T-helper 2 cell treated with Interferon-gamma antibody and Interleukin-4, amounts not matched to agents 5 μg/mL and 100 μg/mL, for 36 hours (primary cell): ENCODE measurements around the gene FADS2.

Source experiments
- DNase-seq: peaks from one replicate; pipeline ENCODE4 v3.0.0; 2021; ENCODE audit warnings: low spot score
- H3K27ac Mint-ChIP-seq: one replicate; pipeline ENCODE4 v1.8.0; 2021; ENCODE audit warnings: mild to moderate bottlenecking, mixed read lengths
- H3K27me3 Mint-ChIP-seq: one replicate; pipeline ENCODE4 v1.8.0; 2021; ENCODE audit warnings: low read depth, mixed read lengths
- H3K36me3 Mint-ChIP-seq: one replicate; pipeline ENCODE4 v1.8.0; 2021; ENCODE audit warnings: low read depth, mixed read lengths
- H3K4me1 Mint-ChIP-seq: one replicate; pipeline ENCODE4 v1.8.0; 2021; ENCODE audit warnings: low read depth, mixed read lengths
- H3K4me3 Mint-ChIP-seq: one replicate; pipeline ENCODE4 v1.8.0; 2022; ENCODE audit warnings: mild to moderate bottlenecking, moderate library complexity, mixed read lengths
- H3K9me3 Mint-ChIP-seq: one replicate; pipeline ENCODE4 v1.8.0; 2021; ENCODE audit warnings: mixed read lengths

FADS2 gene

GRCh38 chr11:61895046-61895717 is 67.1 kb downstream of the FADS2 start:
- H3K4me3 Mint-ChIP-seq, result no peak overlapping the region
- no peak overlapping the region for H3K27ac Mint-ChIP-seq
- H3K4me1 Mint-ChIP-seq, result peaks cover 4% of the 10 kb centered on the region
- peaks cover 5% of the 10 kb centered on the region for H3K27me3 Mint-ChIP-seq
- no peak for DNase-seq
- H3K36me3 Mint-ChIP-seq, result no peaks in the 10 kb centered on the region
- H3K9me3 Mint-ChIP-seq, result no peaks in the 10 kb centered on the region

DNA sequence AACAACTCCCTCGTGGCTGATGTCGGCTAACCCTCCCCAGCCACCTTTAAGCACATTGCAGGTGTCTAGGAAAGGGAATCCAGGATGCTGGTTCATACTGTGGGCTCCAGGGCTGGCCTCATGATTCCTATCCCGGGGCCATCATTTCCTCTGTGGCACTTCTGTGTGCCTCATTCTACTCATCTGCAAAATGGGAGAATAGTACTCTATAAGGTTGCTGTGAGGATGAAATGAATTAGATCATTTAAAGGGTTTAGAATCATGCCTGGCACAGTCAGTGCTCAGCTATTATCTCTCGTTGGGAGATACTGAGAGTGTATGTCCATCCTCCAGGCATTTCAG is 67.6 kb downstream of the FADS2 start:
- Mint-ChIP-seq H3K36me3 (no peaks in the 10 kb centered on the region), H3K9me3 (no peaks in the 10 kb centered on the region), H3K4me3 (no peak overlapping the region), H3K4me1 (peaks cover 4% of the 10 kb centered on the region), H3K27ac (no peak overlapping the region), H3K27me3 (peaks cover 5% of the 10 kb centered on the region)
- no peak for DNase-seq

- Mint-ChIP-seq H3K4me1 (peaks cover 2% of the 10 kb centered on the region), H3K27me3 (peaks cover 5% of the 10 kb centered on the region), H3K27ac (no peak overlapping the region), H3K9me3 (no peaks in the 10 kb centered on the region), H3K4me3 (no peak overlapping the region), H3K36me3 (no peaks in the 10 kb centered on the region)
- DNase-seq, result no peak
Observed at GRCh38 chr11:61896665-61897386, 68.7 kb downstream of the FADS2 start.

- H3K36me3 Mint-ChIP-seq, result no peaks in the 10 kb centered on the region
- DNase-seq, result peak; percentile 58
- no peaks in the 10 kb centered on the region for H3K9me3 Mint-ChIP-seq
- H3K4me1 Mint-ChIP-seq, result peaks cover 2% of the 10 kb centered on the region
- H3K27me3 Mint-ChIP-seq, result peaks cover 3% of the 10 kb centered on the region
- no peak overlapping the region for H3K27ac Mint-ChIP-seq
- H3K4me3 Mint-ChIP-seq, result no peak overlapping the region
Observed at GRCh38 chr11:61897387-61898246, 69.5 kb downstream of the FADS2 start.

- no peak overlapping the region for H3K4me3 Mint-ChIP-seq
- DNase-seq, result no peak
Observed at GRCh38 chr11:61898247-61898582, 70.1 kb downstream of the FADS2 start.

GRCh38 chr11:61899146-61899841 is 71.2 kb downstream of the FADS2 start:
- DNase-seq, result peak; percentile 84
- Mint-ChIP-seq H3K27me3 (peaks cover 4% of the 10 kb centered on the region), H3K27ac (no peak overlapping the region), H3K4me1 (peaks cover 2% of the 10 kb centered on the region), H3K9me3 (no peaks in the 10 kb centered on the region), H3K36me3 (no peaks in the 10 kb centered on the region), H3K4me3 (no peak overlapping the region)

More at GRCh38 chr11:61898247-61898582, 70.1 kb downstream of the FADS2 start:
- no peak overlapping the region for H3K27ac Mint-ChIP-seq
- no peaks in the 10 kb centered on the region for H3K9me3 Mint-ChIP-seq
- H3K36me3 Mint-ChIP-seq, result no peaks in the 10 kb centered on the region
- H3K27me3 Mint-ChIP-seq, result no peaks in the 10 kb centered on the region
- H3K4me1 Mint-ChIP-seq, result peaks cover 2% of the 10 kb centered on the region

DNA sequence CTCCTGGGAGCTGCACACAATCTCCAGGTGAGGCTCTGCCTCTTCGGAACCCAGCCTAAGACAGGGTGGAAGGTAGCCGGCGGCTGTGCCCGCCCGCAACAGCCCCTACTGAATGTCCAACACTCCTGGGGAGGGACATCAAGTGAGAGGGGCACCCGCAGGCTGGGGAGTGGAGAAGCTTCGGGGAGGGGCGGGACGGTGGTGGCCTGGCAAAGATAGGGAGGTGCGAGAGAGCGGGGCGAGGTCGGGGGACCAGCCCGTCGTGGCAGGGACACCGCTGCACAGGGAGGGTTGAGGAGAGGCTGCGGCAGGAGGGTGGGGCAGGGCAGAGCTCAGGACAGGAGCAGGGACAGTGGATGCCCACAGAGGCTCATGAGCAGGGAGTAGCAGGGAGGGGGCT is 72.2 kb downstream of the FADS2 start:
- Mint-ChIP-seq H3K36me3 (no peaks in the 10 kb centered on the region), H3K27ac (no peak overlapping the region), H3K27me3 (peaks cover 4% of the 10 kb centered on the region), H3K9me3 (no peaks in the 10 kb centered on the region), H3K4me1 (peaks cover 2% of the 10 kb centered on the region), H3K4me3 (no peak overlapping the region)
- no peak for DNase-seq

DNA sequence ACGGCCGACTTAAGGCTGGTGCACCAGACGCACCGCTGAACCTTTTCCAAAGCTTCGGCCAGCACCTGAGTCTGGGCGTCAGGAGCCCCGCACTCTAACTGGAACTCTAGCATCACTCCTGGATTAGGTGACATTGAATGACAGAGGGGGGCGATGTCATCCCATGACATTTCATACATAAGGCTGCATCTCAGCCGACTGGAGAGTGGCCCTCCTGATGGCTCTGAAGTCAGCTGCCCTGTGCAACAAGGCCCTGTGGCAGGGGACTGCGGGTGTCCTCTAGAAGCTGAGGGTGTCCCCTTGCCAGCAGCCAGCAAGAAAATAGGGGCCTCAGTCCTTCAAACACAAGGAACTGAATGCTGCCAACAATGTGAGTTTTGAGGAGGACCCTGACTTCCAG is 73.3 kb downstream of the FADS2 start:
- peaks cover 4% of the 10 kb centered on the region for H3K27me3 Mint-ChIP-seq
- no peaks in the 10 kb centered on the region for H3K9me3 Mint-ChIP-seq
- no peak overlapping the region for H3K27ac Mint-ChIP-seq
- no peak for DNase-seq
- H3K4me3 Mint-ChIP-seq, result no peak overlapping the region
- no peaks in the 10 kb centered on the region for H3K36me3 Mint-ChIP-seq
- H3K4me1 Mint-ChIP-seq, result peaks cover 2% of the 10 kb centered on the region

GRCh38 chr11:61902313-61902712 is 74.2 kb downstream of the FADS2 start:
- no peak for DNase-seq
- no peaks in the 10 kb centered on the region for H3K36me3 Mint-ChIP-seq
- H3K9me3 Mint-ChIP-seq, result no peaks in the 10 kb centered on the region
- H3K27me3 Mint-ChIP-seq, result peaks cover 4% of the 10 kb centered on the region
- H3K4me3 Mint-ChIP-seq, result no peak overlapping the region
- H3K27ac Mint-ChIP-seq, result no peak overlapping the region
- peaks cover 2% of the 10 kb centered on the region for H3K4me1 Mint-ChIP-seq

DNA sequence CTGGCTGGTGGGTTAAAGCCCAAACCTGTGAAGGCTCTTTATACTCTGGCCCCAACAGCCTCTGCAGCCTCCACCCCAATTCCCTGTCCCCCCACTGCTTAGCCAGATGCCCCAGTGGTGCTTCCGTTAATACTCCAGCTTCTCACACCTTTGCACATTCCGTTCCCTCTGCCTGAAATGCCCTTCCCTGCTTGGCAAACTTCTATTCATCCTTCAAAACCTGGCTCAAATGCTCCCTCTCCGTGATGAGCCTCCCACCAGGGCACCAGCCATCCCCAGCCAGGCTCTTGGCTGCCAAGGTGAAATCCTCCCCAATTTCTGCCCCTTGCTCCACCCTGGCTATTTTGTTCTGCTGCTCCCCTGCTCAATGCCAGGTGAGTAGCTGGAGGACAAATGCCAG is 75.7 kb downstream of the FADS2 start:
- Mint-ChIP-seq H3K27me3 (peaks cover 4% of the 10 kb centered on the region), H3K4me3 (no peak overlapping the region), H3K36me3 (no peaks in the 10 kb centered on the region), H3K9me3 (no peaks in the 10 kb centered on the region), H3K27ac (no peak overlapping the region), H3K4me1 (peaks cover 2% of the 10 kb centered on the region)
- DNase-seq, result no peak

- no peak overlapping the region for H3K4me3 Mint-ChIP-seq
- peaks cover 4% of the 10 kb centered on the region for H3K27me3 Mint-ChIP-seq
- peak; percentile 26 for DNase-seq
- H3K36me3 Mint-ChIP-seq, result no peaks in the 10 kb centered on the region
- no peak overlapping the region for H3K27ac Mint-ChIP-seq
- H3K9me3 Mint-ChIP-seq, result no peaks in the 10 kb centered on the region
- H3K4me1 Mint-ChIP-seq, result no peaks in the 10 kb centered on the region
Observed at GRCh38 chr11:61904539-61905048, 76.5 kb downstream of the FADS2 start.

- H3K9me3 Mint-ChIP-seq, result no peaks in the 10 kb centered on the region
Observed at GRCh38 chr11:61905067-61905696, 77.1 kb downstream of the FADS2 start.

DNA sequence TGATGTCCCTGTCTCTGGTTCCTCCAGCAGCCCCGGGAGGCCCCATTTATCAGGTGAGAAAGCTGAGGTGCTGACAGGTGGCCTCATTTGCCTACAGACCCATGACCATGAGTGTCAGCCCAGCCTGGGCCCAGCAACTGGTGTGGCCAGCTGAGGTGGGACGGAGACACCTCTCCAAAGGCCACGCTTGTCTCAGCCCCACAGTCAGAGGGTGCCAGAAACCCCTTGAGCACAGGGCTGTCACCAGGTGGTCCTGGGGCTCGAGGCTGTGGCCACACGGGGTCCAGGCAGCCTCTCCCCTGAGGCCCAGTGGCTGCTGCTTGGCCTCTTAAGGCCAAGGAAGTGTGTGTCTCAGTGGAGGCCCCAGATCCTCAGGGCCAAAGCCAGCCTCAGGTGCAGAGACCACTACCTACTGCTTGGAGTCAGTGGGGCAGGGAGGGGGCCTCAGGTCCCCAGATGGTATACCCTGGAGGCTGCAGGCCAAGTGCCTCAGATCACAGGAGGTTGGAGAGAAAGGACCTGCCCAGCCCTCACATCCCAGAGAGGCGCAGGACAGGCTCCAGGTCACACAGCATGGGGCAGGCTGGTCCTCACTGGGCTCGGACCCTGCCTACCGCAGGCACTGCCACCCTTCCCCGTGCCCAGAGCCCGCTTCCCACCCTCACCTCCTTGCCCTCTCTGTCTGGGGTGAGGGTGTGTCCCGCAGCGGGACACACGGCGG is 77.9 kb downstream of the FADS2 start:
- no peaks in the 10 kb centered on the region for H3K4me1 Mint-ChIP-seq
- no peaks in the 10 kb centered on the region for H3K9me3 Mint-ChIP-seq
- no peak overlapping the region for H3K4me3 Mint-ChIP-seq
- peaks cover 4% of the 10 kb centered on the region for H3K27me3 Mint-ChIP-seq
- no peak for DNase-seq
- H3K36me3 Mint-ChIP-seq, result no peaks in the 10 kb centered on the region
- no peak overlapping the region for H3K27ac Mint-ChIP-seq

More at GRCh38 chr11:61905067-61905696, 77.1 kb downstream of the FADS2 start:
- Mint-ChIP-seq H3K4me1 (no peaks in the 10 kb centered on the region), H3K27ac (no peak overlapping the region), H3K36me3 (no peaks in the 10 kb centered on the region), H3K4me3 (no peak overlapping the region), H3K27me3 (peaks cover 4% of the 10 kb centered on the region)
- no peak for DNase-seq
